HG03575 (cell line): ENCODE measurements around the gene ANKRD1.
"Not testable (repeated sequence)": the region's sequence is repeated elsewhere in the genome, so short reads cannot be mapped to it uniquely, and the experiment has no call there.

ENCODE experiments used
- ATAC-seq: cut with Tn5 transposase; IDR thresholded peaks from one replicate; pipeline ENCODE4 v1.9.1; 2021; ENCODE audit not compliant: unreplicated experiment, insufficient number of reproducible peaks, low FRiP score; ENCODE audit errors: extremely low read depth

ANKRD1 gene

DNA sequence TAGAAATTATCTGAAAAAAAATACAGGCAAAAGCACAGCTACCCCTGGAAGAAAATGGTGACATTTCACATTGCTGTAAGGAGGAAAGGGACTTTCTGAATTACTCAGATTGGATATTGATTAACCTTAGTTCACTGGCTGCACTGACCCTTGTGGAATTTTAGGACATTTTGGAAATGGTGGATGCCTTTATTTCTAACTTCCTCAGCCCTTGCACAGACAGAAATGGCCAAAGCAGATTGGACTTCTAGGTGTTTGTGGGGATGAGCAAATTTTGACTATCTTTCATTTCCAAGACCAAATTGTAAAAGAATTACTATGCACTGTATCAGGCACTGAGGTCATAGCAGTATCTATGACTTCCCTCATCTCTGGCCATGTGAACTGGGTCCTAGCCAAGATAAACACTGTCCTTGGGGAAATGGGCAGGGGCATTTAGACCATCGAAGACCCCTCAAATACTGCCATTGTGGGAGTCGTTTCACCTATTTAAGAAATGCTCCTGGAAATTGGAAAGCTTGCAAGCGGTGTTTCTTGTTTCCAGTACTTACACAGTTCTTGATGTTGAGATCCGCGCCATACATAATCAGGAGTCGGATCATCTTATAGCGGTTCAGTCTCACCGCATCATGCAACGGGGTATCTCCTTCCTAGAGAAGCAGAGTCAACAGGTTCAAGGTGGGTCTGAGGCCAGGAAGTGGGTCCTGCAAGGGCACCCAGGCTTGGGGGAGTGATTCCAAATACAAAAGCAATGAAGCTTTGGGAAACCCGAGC, 5.7 kb downstream of the ANKRD1 start:
- ATAC-seq: no peak

DNA sequence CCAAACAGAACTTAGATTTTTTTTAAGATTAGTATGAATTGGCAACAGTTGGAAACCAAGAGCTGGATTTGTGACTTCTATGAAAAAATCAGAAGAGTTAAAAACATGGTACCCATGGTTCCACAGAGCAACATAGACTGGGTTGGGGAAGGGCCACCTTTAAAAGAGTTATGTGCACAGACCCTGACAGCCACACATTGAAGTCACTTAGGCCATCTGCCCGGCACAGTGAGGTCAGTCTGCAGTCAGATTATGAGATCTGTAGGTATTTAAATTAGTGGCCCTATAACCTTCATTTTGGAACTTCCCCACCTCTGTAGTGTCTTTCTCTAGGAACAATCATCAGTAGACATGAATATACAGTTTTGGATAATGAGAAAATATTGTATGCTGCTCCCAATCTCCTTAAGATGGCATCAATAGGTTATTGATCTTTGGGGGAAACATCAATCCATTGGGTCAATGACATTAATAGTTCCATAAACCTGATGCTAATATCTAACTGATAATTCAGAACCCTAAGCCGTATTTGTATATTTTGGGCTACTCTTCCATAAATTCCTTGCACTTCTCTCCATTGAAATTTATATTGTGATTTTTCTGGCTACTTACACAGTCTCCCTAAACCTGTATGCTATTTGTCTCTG, 7.0 kb downstream of the ANKRD1 start:
- no peak for ATAC-seq

- no peak for ATAC-seq
These were observed 7.9 kb downstream of the ANKRD1 start for GRCh38 chr10:90912854-90913479.

- ATAC-seq: no peak
These were observed 8.7 kb downstream of the ANKRD1 start for GRCh38 chr10:90912174-90912573.

- ATAC-seq: peak; percentile 72
These were observed 9.5 kb downstream of the ANKRD1 start for GRCh38 chr10:90911133-90912051.

- no peak for ATAC-seq
These were observed 14.3 kb downstream of the ANKRD1 start for GRCh38 chr10:90906596-90906995.

GRCh38 chr10:90905925-90906324, 15.0 kb downstream of the ANKRD1 start:
- no peak for ATAC-seq

DNA sequence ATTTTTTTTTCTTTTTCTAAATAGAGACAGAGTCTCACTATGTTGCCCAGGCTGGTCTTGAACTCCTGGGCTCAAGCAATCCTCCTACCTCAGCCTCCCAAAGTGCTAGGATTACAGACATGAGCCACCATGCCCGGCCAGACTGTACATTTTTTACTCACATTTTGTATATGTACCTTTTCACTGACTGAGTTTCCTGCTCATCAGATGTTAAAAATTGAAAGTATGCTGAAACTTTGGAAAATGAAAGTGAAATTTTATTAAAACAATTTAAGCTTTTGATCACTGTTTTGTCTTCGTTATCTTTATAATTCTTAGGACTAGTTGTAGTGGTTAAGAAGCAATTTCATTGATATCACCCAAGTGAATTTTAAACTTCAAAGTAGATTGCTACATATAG, 24.0 kb downstream of the ANKRD1 start:
- ATAC-seq: not testable (repeated sequence)

- ATAC-seq: no peak
These were observed 27.7 kb downstream of the ANKRD1 start for GRCh38 chr10:90893190-90893589.

- ATAC-seq: no peak
These were observed 30.5 kb downstream of the ANKRD1 start for GRCh38 chr10:90890347-90890746.

- ATAC-seq: no peak
These were observed 31.3 kb downstream of the ANKRD1 start for GRCh38 chr10:90889636-90890035.

- ATAC-seq: no peak
These were observed 32.5 kb downstream of the ANKRD1 start for GRCh38 chr10:90888387-90888786.

DNA sequence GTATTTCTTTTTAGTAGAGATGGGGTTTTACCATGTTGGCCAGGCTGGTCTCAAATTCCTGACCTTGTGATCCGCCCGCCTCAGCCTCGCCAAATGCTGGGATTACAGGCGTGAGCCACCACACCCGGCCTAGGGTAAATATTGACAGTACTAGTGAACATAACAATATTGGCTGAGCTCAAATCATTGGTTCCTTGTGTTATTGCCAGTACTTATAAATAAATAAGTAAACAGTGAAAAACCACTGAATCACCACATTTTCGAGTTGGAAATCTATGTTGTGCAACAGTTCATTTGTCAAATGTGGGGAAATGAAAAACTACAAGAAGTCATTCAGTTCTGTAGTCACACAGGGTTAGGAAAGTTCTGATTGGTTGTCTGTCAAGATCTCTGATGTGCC, 33.3 kb downstream of the ANKRD1 start:
- ATAC-seq: no peak

GRCh38 chr10:90885176-90885575, 35.7 kb downstream of the ANKRD1 start:
- ATAC-seq: no peak

- ATAC-seq: no peak
These were observed 36.5 kb downstream of the ANKRD1 start for GRCh38 chr10:90884431-90884830.

GRCh38 chr10:90880059-90880719, 40.7 kb downstream of the ANKRD1 start:
- not testable (repeated sequence) for ATAC-seq

DNA sequence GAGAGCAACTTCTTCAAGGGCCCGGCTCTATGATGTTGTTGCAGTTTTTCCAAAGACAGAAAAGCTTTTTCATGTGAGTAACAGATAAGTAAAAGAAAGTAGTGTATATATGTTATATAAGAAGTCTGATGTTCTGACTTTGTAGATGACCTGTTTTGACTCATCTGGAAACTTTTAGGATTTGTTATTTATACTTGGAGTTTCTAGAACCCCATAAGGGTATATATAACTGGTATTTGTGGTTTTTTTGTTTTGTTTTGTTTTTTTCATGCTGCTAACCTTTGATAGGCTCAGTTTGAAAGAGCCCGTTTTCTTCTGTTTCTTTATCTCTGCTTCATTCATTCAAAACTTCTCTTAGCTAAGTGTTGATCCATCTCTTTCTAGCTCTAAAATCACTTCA, 41.8 kb downstream of the ANKRD1 start:
- no peak for ATAC-seq

DNA sequence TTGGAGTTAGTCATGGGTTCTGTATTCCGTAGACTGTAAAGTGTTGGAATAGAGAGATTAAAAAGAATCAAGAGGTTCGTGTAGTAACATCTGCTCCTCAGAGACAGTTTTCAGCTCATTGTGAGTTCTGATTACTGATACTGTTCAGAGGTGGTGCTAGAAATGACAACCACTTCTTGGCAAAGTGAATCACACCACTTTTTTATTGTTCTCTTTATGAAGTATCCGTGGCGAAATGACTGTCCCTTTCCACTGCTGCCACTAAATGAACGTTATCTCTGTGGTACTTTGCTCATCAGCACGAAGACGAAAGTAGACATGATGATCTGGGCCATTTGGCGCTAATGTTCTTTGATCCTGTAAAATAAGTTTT, 48.3 kb downstream of the ANKRD1 start:
- no peak for ATAC-seq
